Neural progenitor cell (in vitro differentiated cells): Measurements from ENCODE around the gene ARL15. TPM values are rescaled to one million over a fixed set of nuclear protein-coding genes. Genes with fewer than 3 reads are reported as not detected.
A peak's percentile ranks its signal among the peaks of the same experiment; 100 is the strongest.

Experiments used
- DNase-seq: peaks from one replicate; pipeline ENCODE4 v3.0.0-alpha.2; 2016; ENCODE audit warnings: low spot score
- H2AFZ ChIP-seq: fragments of 200-600 bp; sonication (generic); replicated peaks from 2 replicates; pipeline ENCODE4 v1.6.1; 2016; ENCODE audit warnings: antibody characterized with exemption
- H3F3A ChIP-seq: fragments of 200-600 bp; sonication (generic); 2 replicates; pipeline ENCODE4 v1.6.1; 2016; ENCODE audit warnings: antibody characterized with exemption, low read depth
- H3K27ac ChIP-seq: fragments of 200-600 bp; sonication (generic); 2 replicates; pipeline ENCODE4 v1.5.1; 2016; ENCODE audit warnings: mild to moderate bottlenecking
- H3K27me3 ChIP-seq: fragments of 200-600 bp; sonication (generic); 2 replicates; pipeline ENCODE4 v1.6.1; 2016; ENCODE audit warnings: mild to moderate bottlenecking, moderate library complexity
- H3K36me3 ChIP-seq: fragments of 200-600 bp; sonication (generic); 2 replicates; pipeline ENCODE4 v1.5.1; 2016
- H3K4me1 ChIP-seq: fragments of 200-600 bp; sonication (generic); 2 replicates; pipeline ENCODE4 v1.6.1; 2016; ENCODE audit warnings: mixed run types
- H3K4me2 ChIP-seq: fragments of 200-600 bp; sonication (generic); 2 replicates; pipeline ENCODE4 v1.6.1; 2016
- H3K4me3 ChIP-seq: fragments of 200-600 bp; sonication (generic); 2 replicates; pipeline ENCODE4 v1.5.1; 2016
- H3K79me2 ChIP-seq: fragments of 200-600 bp; sonication (generic); 2 replicates; pipeline ENCODE4 v1.6.1; 2016; ENCODE audit warnings: low read depth
- H3K9ac ChIP-seq: fragments of 200-600 bp; sonication (generic); 2 replicates; pipeline ENCODE4 v1.6.1; 2016
- H3K9me3 ChIP-seq: fragments of 200-600 bp; sonication (generic); 2 replicates; pipeline ENCODE4 v1.5.1; 2016; ENCODE audit warnings: low read depth
- H4K20me1 ChIP-seq: fragments of 200-600 bp; sonication (generic); 2 replicates; pipeline ENCODE4 v1.6.1; 2016; ENCODE audit warnings: low read depth
- H3K27ac Mint-ChIP-seq: 3 replicates; pipeline ENCODE4 v1.8.0; 2021; ENCODE audit warnings: mixed read lengths
- H3K27me3 Mint-ChIP-seq: 2 replicates; pipeline ENCODE4 v1.8.0; 2022; ENCODE audit warnings: low read depth, mild to moderate bottlenecking, inconsistent platforms, moderate library complexity, mixed read lengths; ENCODE audit not compliant: insufficient read depth
- H3K36me3 Mint-ChIP-seq: 3 replicates; pipeline ENCODE4 v1.8.0; 2021; ENCODE audit warnings: mixed read lengths
- H3K4me1 Mint-ChIP-seq: 3 replicates; pipeline ENCODE4 v1.8.0; 2021; ENCODE audit warnings: mixed read lengths
- H3K4me3 Mint-ChIP-seq: 3 replicates; pipeline ENCODE4 v1.8.0; 2021; ENCODE audit warnings: mild to moderate bottlenecking, moderate library complexity, mixed read lengths
- H3K9me3 Mint-ChIP-seq: 3 replicates; pipeline ENCODE4 v1.8.0; 2020; ENCODE audit warnings: mixed read lengths
- CTCF ChIP-seq: fragments of 200-600 bp; sonication (generic); IDR thresholded peaks from 2 replicates; pipeline ENCODE4 v1.5.1; 2017; ENCODE audit warnings: antibody characterized with exemption, mild to moderate bottlenecking
- EZH2 ChIP-seq: fragments of 200-600 bp; sonication (generic); IDR thresholded peaks from 2 replicates; pipeline ENCODE4 v1.6.1; 2017; ENCODE audit warnings: antibody characterized with exemption, mild to moderate bottlenecking, moderate library complexity
- EZH2phosphoT487 ChIP-seq: fragments of 200-600 bp; sonication (generic); IDR thresholded peaks from 2 replicates; pipeline ENCODE4 v1.6.1; 2017; ENCODE audit warnings: antibody characterized with exemption
- total RNA-seq: library from RNA; depleted of rRNA; stranded (reverse); fragments of >200 nt; gene quantifications from 2 replicates; pipeline ENCODE4 v1.2.3, GENCODE V29; 2015; ENCODE audit warnings: low replicate concordance

Gene ARL15
- total RNA-seq, 1 donor from 2014 or later, result 39.1 TPM

- Mint-ChIP-seq H3K4me3 (no peak overlapping the region), H3K36me3 (peaks cover 1% of the 10 kb centered on the region), H3K9me3 (peaks cover 2% of the 10 kb centered on the region), H3K27ac (no peak overlapping the region), H3K4me1 (peaks cover 5% of the 10 kb centered on the region), H3K27me3 (no peaks in the 10 kb centered on the region)
- peak; percentile 8 for DNase-seq
- no peaks in the 10 kb centered on the region for H3K9me3 ChIP-seq
- TF ChIP-seq CTCF (peak; percentile 18), EZH2phosphoT487 (no peak), EZH2 (no peak)
- H3K4me2 ChIP-seq, result no peak overlapping the region
- H3K4me1 ChIP-seq, result no peaks in the 10 kb centered on the region
- H4K20me1 ChIP-seq, result no peaks in the 10 kb centered on the region
- no peaks in the 10 kb centered on the region for H3K36me3 ChIP-seq
- no peaks in the 10 kb centered on the region for H3F3A ChIP-seq
- no peak overlapping the region for H2AFZ ChIP-seq
- H3K27me3 ChIP-seq, result no peaks in the 10 kb centered on the region
- no peak overlapping the region for H3K9ac ChIP-seq
- H3K4me3 ChIP-seq, result no peak overlapping the region
- H3K79me2 ChIP-seq, result peaks cover 9% of the 10 kb centered on the region
- no peak overlapping the region for H3K27ac ChIP-seq
Observed at GRCh38 chr5:54254482-54255198, 55.7 kb downstream of the ARL15 start.

GRCh38 chr5:54251981-54252380 is 58.4 kb downstream of the ARL15 start:
- Histone ChIP-seq H3K27ac (no peak overlapping the region), H3K36me3 (no peaks in the 10 kb centered on the region), H3K79me2 (peaks cover 9% of the 10 kb centered on the region), H3K9ac (no peak overlapping the region), H4K20me1 (no peaks in the 10 kb centered on the region), H2AFZ (no peak overlapping the region), H3K4me1 (no peaks in the 10 kb centered on the region), H3K27me3 (no peaks in the 10 kb centered on the region), H3K4me2 (no peak overlapping the region), H3K9me3 (no peaks in the 10 kb centered on the region), H3K4me3 (no peak overlapping the region), H3F3A (no peaks in the 10 kb centered on the region)
- Mint-ChIP-seq H3K9me3 (no peaks in the 10 kb centered on the region), H3K4me1 (peaks cover 5% of the 10 kb centered on the region), H3K27me3 (no peaks in the 10 kb centered on the region), H3K36me3 (peaks cover 1% of the 10 kb centered on the region), H3K27ac (no peak overlapping the region), H3K4me3 (no peak overlapping the region)
- no peak for TF ChIP-seq CTCF
- no peak for TF ChIP-seq EZH2phosphoT487
- no peak for TF ChIP-seq EZH2
- DNase-seq, result no peak

- Histone ChIP-seq H3K4me3 (no peak overlapping the region), H3K9me3 (no peaks in the 10 kb centered on the region), H3K4me1 (no peaks in the 10 kb centered on the region), H3K36me3 (no peaks in the 10 kb centered on the region), H3K4me2 (no peak overlapping the region), H4K20me1 (no peaks in the 10 kb centered on the region), H3K9ac (no peak overlapping the region), H3K27ac (no peak overlapping the region), H3F3A (no peaks in the 10 kb centered on the region), H2AFZ (no peak overlapping the region), H3K27me3 (no peaks in the 10 kb centered on the region), H3K79me2 (no peaks in the 10 kb centered on the region)
- DNase-seq, result no peak
- Mint-ChIP-seq H3K9me3 (no peaks in the 10 kb centered on the region), H3K4me1 (peaks cover 2% of the 10 kb centered on the region), H3K27me3 (no peaks in the 10 kb centered on the region), H3K4me3 (no peak overlapping the region), H3K27ac (no peak overlapping the region), H3K36me3 (no peaks in the 10 kb centered on the region)
- no peak for TF ChIP-seq EZH2phosphoT487
- no peak for TF ChIP-seq EZH2
- TF ChIP-seq CTCF, result no peak
Observed at GRCh38 chr5:54249210-54250028, 61.0 kb downstream of the ARL15 start.
